GM12872 (cell line): Measurements from ENCODE around the gene SMPDL3A.

ENCODE experiments used
- CTCF ChIP-seq: IDR thresholded peaks from 3 replicates; pipeline ENCODE4 v1.5.1; 2011; ENCODE audit warnings: low read depth, mild to moderate bottlenecking, low read length, moderate library complexity; ENCODE audit not compliant: insufficient read depth

SMPDL3A gene

DNA sequence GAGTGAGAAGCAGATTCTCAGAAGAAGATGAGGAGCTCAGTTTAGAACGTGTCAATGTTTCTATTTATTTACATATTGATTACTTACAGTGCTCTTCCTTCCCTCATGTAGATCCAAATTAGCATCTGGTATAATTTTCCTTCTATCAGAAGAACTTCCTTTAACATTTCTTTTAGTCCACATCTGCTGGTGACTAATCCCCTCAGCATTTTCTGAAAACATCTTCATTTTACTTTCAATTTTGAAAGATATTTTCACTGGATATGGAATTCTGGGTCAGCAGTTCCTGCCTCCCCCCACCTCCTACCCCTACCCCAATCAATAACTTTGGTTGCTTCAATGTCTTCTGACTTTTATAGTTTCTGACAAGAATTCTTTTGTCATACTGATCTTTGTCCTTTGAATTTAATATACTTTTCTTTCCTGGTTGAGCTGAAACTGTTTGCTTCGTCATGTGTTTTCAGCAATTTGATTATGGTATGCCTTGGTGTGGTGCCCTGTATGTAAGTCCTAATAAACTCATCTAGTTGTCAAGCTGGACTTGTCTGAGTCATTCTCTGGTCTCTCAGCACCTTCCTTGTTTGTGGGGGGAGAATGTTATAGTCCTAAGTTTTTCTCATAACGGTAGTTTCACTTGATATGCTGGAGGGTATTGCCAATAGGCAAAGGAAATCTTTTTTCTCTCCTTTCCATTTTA is 57.0 kb downstream of the SMPDL3A start:
- no peak for TF ChIP-seq CTCF

- TF ChIP-seq CTCF: no peak
Measured at GRCh38 chr6:122853259-122853995, 64.4 kb downstream of the SMPDL3A start.
